ENCODE data around the gene RHEX.
"Not testable (repeated sequence)": the region's sequence is repeated elsewhere in the genome, so short reads cannot be mapped to it uniquely, and the experiment has no call there.

RHEX gene, protein sequence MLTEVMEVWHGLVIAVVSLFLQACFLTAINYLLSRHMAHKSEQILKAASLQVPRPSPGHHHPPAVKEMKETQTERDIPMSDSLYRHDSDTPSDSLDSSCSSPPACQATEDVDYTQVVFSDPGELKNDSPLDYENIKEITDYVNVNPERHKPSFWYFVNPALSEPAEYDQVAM

DNA sequence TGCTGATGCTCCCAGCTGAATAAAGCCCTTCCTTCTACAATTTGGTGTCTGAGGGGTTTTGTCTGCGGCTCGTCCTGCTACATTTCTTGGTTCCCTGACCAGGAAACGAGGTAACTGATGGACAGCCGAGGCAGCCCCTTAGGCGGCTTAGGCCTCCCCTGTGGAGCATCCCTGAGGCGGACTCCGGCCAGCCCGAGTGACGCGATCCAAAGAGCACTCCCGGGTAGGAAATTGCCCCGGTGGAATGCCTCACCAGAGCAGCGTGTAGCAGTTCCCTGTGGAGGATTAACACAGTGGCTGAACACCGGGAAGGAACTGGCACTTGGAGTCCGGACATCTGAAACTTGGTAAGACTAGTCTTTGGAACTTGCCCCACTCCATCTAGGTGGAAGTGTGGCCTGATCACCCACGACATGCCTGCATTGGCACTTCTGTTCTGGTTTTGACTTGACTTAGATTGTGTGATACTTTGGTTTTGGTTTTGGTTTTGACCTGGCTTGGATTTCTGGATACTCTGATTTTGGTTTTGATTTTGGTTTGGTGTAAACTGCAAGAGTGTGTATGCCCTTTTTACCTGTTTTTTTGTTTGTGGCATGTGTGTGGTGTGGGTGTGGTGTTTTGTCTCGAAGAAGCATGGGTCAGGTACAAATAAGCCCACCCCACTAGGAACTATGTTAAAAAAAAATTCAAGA lies at the start of gene RHEX:
Gene RHEX, plus strand, starts transcription at position 255 of the 692 bp plus-strand sequence. CDS start 44,656 bp downstream, outside the sequence.
- FAIRE-seq, result peak; percentile 71
- DNase-seq (ENCODE audit: extremely low spot score, insufficient read length, low read depth), result not testable (repeated sequence)

DNA sequence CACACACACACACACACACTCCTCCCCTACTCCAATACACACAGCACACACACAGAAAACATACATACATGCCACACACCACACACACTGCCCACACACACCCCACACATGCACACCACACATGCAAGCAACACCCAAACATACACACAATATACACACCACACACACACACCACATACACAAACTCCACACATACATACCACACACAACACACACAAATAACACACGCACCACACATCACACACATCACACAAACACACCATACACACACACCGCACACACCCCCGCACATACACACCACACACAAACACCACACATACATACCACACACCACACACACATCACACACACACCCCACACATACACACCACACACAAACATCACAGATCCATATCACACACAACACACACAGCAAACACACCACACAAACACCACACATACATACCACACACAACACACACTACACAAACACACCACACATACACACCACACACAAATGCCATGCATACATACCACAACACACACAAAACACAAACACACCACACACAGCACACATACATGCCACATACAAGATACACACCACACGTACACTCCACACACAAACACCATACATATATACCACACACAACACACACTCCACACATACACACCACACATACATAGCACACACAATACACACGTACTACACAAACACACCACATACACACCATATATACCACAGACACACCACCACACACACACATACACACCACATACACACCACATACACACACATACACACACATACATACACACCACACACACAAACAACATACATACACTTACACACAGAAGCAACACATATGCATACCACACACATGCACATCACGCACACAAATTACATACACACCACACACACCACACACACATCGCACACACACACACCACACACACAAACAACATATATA lies 48.8 kb upstream of the RHEX start:
- FAIRE-seq (no peak), DNase-seq (ENCODE audit: extremely low spot score, insufficient read length, low read depth) (no peak)

DNA sequence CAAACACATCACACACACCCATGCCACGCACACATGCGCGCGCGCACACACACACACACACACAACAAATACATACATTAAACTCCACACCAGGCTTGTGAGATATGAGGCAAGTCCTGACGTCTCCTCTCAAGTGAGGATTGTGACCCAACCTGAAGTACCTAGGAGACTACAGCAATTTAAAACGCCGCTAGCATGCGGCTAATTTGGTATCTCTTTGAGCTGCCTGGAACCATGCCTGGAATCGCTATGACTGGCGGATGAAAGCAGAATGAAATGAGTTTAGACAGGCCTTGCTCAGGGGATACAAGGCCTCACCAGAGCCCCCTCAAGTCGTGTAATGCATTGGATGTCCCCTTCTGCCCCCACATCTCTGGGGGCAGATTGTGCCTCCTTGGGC lies 48.1 kb upstream of the RHEX start:
- no peak for DNase-seq (ENCODE audit: extremely low spot score, insufficient read length, low read depth)

DNA sequence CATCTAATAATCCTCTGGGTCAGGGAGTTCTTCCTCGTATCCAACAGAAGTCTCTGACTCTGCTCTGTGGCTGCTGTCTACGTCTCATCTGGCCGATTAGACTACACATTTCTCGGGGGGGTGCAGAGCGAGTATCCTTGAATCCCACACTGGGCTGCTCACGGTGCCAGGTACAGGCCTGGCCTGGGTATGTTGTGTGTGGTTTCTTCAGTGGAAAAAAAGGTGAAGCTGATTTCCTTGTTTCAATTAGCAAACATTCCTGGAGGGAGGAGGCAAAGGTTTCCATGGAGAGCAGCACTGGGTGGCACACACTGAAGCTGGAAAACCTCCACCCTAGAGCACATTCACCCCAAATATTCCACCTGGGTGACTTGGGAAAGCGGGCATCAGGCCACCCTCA lies 47.7 kb upstream of the RHEX start:
- no peak for FAIRE-seq
- DNase-seq (ENCODE audit: extremely low spot score, insufficient read length, low read depth), result no peak

More for the DNA sequence above, 48.1 kb upstream of the RHEX start:
- FAIRE-seq, result no peak

DNA sequence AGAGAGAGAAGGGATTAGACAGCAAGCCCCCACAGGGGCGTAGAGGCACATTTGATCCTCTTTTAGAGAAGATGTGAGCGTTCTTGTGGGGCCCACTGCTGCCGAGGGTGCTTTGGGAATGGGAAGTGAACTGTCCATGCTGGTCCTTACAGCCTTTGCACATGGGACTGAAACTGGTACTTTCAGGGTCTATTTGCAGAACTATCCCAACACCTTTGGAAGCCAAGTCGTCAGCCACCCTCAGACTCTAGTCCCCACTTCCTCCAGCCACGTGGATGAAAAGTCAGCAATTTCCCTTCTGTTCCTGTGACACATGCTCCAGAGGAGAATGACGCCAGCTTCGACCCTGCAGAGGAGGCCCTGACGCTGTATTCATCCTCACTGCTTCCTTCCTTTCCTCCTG lies 47.2 kb upstream of the RHEX start:
- DNase-seq (ENCODE audit: extremely low spot score, insufficient read length, low read depth) (no peak), FAIRE-seq (no peak)

DNA sequence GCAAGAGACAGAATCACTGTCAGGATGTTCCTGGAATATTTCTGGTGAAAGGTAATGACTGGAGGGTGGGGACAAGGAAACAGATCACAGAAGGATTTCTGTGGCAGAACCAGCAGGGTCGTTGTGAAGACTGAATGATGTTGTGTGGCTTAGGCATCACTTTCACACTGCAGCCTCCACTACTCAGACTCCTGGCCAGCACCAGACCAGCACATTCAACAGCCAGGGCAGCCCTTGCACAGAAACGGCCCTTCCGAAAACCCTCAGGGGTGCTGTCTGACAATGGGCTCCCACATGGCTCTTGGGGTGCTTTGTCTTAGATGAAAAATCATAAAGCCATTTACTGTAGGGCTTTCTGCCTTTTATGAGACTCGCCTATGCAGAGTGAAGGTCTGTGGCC lies 46.0 kb upstream of the RHEX start:
- FAIRE-seq, result no peak
- DNase-seq (ENCODE audit: extremely low spot score, insufficient read length, low read depth), result no peak

DNA sequence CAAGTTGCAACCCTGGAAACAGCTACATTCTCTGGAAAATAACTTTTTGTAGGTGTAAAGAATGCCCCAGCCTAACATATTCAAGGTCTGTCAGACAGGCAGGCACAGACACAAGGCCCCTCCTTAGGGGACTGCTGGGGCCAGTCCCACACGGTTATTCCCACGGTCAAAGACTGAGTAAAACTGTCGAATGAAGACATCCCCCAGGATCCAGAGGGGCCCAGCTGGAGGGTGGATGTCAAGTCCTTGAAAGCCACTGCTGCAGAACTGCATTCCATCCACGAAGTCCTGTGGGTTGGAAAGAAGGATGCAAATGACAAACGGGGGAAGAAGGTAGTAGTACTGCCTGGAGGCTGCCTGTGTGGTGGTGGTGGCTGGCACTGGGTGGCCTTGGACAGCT lies 42.9 kb upstream of the RHEX start:
- no peak for FAIRE-seq

DNA sequence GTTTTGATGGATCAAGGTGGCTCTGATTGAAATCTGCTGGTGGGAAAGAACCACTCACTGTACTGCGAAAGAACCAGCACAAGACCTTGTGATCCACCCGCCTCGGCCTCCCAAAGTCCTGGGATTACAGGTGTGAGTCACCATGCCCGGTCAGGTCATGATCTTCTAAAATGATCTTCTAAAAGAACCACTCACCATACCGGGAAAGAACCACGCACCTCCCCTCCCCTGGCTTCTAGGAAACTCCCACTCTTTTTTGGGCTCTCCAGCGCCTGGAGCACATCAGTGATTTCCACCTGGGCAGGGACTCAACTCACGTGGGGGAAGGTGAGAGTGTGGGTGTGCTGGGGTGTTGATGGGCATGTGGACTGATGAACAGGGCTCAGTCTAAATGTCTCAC lies 41.9 kb upstream of the RHEX start:
- no peak for DNase-seq (ENCODE audit: extremely low spot score, insufficient read length, low read depth)
- FAIRE-seq, result no peak

More for the DNA sequence above, 42.9 kb upstream of the RHEX start:
- no peak for DNase-seq (ENCODE audit: extremely low spot score, insufficient read length, low read depth)

DNA sequence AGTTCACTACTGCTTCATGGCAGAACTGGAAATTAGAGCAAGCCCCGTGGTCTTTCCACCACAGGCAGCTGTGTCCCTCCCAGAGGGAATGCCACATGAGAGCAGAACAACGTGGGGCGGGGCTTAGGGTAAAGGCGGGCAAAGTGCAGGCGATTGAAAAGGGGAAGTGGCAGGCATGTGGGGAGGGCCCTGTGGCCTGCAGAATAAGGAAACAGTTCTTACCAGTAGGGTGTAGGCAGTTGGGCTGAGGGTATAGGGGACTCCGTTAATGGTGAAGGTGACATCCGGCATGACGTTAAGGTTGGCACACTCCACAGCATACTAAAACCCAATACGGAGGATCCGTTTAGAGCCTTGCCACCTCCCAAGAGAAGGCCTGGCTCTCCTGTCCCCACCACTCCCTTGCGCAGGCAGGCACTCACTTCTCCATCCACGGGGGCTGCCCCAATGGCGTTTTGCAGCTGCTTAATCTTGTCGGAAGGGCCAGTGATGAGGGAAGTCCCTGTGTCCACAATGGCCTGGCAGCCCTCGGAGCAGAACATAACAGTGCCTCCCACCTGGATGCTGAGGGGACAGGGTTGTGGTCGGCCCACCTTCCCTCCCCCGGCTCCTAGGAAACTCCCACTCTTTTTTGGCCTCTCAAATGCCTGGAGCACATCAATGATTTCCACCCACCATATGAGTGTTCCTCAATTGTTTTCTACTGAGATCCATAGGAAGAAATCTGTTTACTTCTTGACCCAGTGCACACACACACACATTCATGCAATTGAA lies 40.7 kb upstream of the RHEX start:
- FAIRE-seq, result peak; percentile 81
- peak; percentile 44 for DNase-seq (ENCODE audit: extremely low spot score, insufficient read length, low read depth)

DNA sequence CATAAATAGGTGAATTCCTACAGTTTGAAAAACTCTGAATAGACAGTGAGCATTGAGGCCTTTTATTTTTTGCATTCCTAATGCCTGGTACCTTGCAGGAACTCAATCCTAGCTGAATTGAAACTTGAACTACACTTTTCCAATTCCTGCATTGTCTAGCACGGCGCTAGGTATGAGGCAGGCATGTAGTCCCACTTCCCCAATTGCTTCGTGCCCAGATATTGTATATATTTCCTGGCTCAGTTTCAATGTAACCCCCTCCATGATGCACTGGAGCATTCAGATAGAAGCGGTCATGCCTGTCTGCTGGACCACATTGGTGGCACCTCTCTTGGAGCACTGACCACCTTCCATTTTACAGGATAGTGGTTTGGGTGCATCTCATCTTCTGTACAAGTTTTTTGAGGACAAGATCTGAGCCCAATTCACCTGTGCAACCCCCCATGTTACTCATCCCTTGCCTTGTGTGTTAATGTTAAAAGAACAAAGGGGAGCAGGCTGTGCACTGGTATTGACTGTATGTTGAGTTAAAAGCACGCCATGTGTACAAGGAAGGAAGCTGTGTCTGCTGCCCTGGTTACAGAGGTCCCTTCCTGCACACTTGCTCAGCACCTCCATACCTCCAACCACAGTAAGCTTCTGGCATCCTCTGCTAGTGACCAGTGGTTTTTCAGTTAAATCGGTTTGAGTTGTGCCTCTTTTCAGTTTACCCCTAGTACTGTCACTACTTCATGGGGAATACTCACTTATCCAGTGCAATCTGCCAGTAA lies 39.8 kb upstream of the RHEX start:
- FAIRE-seq (no peak), DNase-seq (ENCODE audit: extremely low spot score, insufficient read length, low read depth) (no peak)

DNA sequence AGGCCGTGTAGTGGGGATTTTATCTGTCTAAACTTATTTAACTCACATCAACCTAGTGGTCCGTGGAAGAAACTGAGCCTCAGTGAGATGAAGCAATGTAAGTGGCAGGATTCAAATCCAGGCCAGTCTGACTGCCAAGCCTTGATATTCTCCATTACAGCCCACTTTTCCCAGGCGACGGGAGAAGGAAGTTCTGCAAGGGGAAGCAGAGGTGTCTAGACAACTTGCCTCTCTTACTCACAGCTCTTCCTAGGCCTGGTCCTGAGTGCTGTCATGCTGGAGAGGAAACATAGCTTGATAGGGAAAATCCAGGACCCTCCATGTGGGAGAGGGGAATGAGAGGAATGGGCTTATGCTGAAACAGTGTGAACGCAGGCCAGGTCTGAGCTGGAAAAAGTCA lies 38.4 kb upstream of the RHEX start:
- FAIRE-seq, result no peak
- no peak for DNase-seq (ENCODE audit: extremely low spot score, insufficient read length, low read depth)

DNA sequence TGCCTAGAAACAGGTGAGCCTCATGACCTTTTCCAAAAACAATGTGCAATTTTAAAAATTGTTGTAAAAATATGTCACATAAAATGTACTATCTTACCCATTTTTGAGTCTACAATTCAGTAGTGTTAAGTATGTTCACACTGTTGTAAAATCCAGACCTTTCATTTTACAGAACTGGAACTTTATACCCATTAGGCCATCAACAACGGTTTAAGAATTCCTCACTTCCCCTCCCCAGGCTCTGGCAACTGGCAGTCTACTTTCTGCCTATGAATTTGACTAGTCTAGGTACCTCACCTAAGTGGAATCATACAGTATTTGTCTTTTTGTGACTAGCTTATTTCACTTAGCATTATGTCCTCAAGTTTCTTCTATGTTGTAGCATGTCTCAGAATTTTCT lies 37.9 kb upstream of the RHEX start:
- DNase-seq (ENCODE audit: extremely low spot score, insufficient read length, low read depth) (no peak), FAIRE-seq (no peak)

DNA sequence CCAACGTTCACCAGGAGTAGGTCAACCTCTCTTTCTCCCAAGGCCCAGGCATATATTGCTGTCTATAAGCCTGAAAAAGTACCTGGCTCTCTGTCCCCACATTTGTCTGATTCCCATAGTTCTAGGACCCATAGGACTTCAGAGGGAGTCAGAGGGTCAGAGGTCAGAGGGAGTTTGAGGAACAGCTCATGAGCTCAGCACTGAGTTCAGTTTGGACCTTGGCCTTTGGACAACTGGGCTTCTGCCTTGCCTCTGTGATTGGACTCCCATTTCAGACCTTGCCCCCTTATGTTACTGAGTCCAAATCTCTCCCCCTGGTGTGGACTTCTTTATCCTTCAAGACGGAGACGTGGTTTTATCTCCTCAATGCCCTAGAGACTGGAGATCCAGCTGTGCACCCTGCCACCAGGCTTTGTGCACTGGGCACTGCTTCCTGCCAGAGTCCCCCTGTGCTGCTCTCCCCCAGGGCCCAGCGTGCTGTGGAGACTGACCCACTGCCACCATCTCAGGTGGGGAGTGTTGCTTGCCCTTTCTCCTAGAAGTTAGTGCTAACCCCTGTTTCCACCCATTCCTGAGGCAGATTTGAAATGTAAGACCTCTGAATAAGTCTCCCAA lies 32.5 kb upstream of the RHEX start:
- DNase-seq (ENCODE audit: extremely low spot score, insufficient read length, low read depth) (no peak), FAIRE-seq (no peak)

DNA sequence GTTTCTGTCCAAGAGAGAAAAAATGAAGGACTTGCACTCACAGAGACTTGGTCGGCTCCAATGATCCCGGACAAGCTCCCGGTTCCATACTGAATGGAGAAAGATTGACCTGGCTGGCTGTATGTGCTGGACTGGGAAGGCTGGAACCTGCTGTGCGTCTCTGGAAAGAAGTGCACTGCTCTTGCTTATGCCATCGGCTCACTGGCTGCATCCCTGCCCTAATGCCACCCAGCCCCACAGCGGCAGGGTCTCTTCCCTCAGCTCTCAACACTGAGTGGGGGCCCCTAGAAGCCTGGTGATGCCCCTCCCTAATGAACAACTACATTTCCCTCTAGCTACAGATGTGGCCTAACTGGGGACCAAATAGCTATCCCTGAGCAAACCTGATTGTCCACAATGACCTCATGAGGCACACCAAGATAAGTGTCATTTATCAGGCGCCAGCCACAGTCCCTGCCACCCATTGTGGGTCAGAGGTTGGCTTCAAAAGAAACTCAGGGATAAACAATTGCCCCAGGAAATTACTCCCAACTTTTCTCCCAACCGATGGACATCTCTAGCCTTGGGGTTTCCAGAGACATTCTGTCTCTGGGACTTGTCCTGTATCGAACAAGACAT lies 31.9 kb upstream of the RHEX start:
- no peak for DNase-seq (ENCODE audit: extremely low spot score, insufficient read length, low read depth)
- FAIRE-seq, result no peak

DNA sequence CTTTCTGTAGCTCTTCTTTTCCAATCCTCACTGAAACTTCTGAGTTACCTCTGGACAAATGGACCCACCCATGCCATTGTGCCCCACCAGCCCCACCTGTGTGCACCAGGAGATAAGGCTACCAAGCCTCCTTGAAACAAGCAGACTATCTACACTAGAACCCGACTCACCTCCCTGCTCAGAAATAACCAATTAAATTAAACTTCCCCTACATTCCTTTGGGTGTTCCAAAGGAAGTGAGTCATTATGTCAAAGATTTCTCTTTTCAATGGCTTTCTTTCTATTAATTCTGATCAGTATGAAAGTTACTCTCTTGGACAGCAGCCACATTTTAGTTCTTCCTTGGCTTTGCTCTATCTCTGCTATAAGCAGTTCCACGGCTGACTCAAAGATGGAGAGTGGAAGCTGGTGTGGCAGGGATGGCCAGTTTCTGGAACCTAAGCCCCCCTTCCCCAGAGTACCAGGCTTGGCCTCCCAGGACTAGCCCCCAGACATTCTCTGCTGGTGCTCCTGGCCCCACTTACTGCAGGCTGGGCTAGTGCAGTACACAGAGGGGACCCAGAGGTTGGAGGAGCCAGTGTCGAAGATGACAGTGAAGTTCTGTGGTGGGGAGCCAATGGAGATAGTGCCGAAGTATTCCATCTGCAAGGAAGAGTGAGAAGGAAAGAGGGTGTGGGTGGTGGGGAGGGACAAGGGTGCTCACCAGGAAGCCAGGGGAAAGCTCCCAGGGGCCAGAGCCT lies 31.2 kb upstream of the RHEX start:
- no peak for FAIRE-seq
- DNase-seq (ENCODE audit: extremely low spot score, insufficient read length, low read depth), result no peak

DNA sequence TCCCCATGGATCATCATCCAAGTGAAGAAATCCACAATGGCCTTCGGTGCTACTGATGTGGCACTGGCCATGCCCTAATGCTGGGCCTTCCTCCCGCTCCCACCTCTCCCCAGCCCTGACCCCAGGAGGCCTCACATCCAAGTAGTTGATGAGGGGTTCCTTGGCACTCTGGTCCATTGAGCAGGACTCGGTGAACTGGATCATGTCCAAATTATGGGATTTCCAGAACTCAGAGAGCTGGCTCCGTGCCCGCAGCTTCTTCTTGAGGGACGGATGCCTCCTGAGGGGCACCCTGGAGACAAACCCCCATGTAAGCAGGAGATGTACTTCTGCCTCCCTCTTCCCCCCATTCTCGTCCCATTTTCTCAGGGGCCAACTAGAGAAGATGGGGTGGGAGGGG lies 30.2 kb upstream of the RHEX start:
- no peak for FAIRE-seq
- DNase-seq (ENCODE audit: extremely low spot score, insufficient read length, low read depth), result no peak

DNA sequence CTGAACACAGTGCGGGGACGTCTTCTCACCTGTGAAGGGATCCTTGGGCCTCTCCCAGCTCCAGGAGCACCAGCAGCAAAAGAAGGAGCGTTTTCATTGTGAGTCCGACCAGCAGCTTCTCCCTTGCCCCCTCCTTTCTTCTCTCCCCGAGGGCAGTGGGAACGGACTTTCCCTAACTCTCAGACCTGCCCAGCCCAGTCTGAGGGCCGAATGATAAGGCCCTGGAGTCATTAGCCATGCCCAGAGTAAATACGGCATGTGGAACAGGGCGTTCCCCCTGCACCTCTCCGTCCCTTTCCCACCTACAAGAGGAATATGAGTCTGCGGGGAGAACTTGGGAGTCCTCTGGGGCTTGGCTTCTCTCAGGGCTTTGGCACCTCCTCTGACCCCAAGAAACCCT lies 29.3 kb upstream of the RHEX start, which contains the start of gene CTSE:
Gene CTSE, minus strand, starts transcription at position 201 of the 400 bp plus-strand sequence. Its CDS starts 104 bp downstream, at position 97.
- FAIRE-seq (no peak), DNase-seq (ENCODE audit: extremely low spot score, insufficient read length, low read depth) (no peak)

DNA sequence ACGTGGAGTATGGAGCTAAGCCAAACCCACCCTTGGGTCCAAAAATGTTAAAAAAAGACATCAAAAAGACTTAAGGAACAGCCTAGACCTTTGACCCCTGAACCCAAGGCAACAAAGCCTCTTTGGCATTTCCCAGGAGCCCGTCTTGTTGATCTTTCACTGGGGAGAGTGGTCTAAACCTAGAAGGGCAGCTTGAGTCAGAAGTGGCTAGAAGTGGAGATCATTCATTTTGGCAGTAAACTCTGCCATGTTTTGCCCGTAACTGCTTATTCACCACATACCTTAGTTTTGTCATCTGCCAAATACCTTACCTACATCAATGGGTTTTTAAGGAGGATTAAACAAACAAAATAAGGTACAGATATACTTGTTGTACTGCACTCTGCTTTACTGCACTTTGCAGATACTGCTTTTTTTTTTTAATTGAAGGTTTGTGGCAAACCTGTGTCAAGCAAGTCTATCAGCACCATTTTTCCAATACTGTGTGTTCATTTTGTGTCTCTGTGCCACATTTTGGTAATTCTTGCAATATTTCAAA lies 27.6 kb upstream of the RHEX start:
- DNase-seq (ENCODE audit: extremely low spot score, insufficient read length, low read depth) (no peak), FAIRE-seq (no peak)

Measured in GM18507 (cell line).